COR-L47 (cell line): ENCODE data around the gene DBNL.
"Not testable (repeated sequence)": the region's sequence is repeated elsewhere in the genome, so short reads cannot be mapped to it uniquely, and the experiment has no call there.

Experiments
- DNase-seq: peaks from one replicate; lab custom pipeline; 2025; lab: John Stamatoyannopoulos, UW

The DBNL gene

GRCh38 chr7:44044315-44045225 lies at the start of gene DBNL:
Gene DBNL (plus strand): TSS chr7:44044702. CDS start chr7:44044738, 36 bp downstream.
- peak; percentile 88 for DNase-seq

GRCh38 chr7:43997532-43997931 lies 47.0 kb upstream of the DBNL start, which contains the start of gene SPDYE1:
Gene SPDYE1 (plus strand): TSS chr7:43997897. CDS start chr7:43999950, 2,053 bp downstream.
- not testable (repeated sequence) for DNase-seq

- DNase-seq = not testable (repeated sequence)
Measured at GRCh38 chr7:44012081-44012480, 32.4 kb upstream of the DBNL start.

GRCh38 chr7:44015090-44015489 lies 29.4 kb upstream of the DBNL start:
- DNase-seq = not testable (repeated sequence)

- DNase-seq = peak; percentile 96
Measured at GRCh38 chr7:44018857-44019807, 25.4 kb upstream of the DBNL start.

GRCh38 chr7:44019825-44020224 lies 24.7 kb upstream of the DBNL start:
- not testable (repeated sequence) for DNase-seq

GRCh38 chr7:44022069-44022468 lies 22.4 kb upstream of the DBNL start:
- DNase-seq = not testable (repeated sequence)

GRCh38 chr7:44022796-44023467 lies 21.6 kb upstream of the DBNL start:
- not testable (repeated sequence) for DNase-seq

- not testable (repeated sequence) for DNase-seq
Measured at GRCh38 chr7:44029433-44029832, 15.1 kb upstream of the DBNL start.

- not testable (repeated sequence) for DNase-seq
Measured at GRCh38 chr7:44030029-44030428, 14.5 kb upstream of the DBNL start.

- not testable (repeated sequence) for DNase-seq
Measured at GRCh38 chr7:44031319-44031718, 13.2 kb upstream of the DBNL start.

GRCh38 chr7:44032031-44032430 lies 12.5 kb upstream of the DBNL start:
- DNase-seq = not testable (repeated sequence)

- DNase-seq = not testable (repeated sequence)
Measured at GRCh38 chr7:44033971-44034844, 10.3 kb upstream of the DBNL start.

- not testable (repeated sequence) for DNase-seq
Measured at GRCh38 chr7:44036364-44036763, 8.1 kb upstream of the DBNL start.

- DNase-seq = not testable (repeated sequence)
Measured at GRCh38 chr7:44037951-44038350, 6.6 kb upstream of the DBNL start.

- not testable (repeated sequence) for DNase-seq
Measured at GRCh38 chr7:44038553-44038952, 5.9 kb upstream of the DBNL start.

GRCh38 chr7:44038961-44039558 lies 5.4 kb upstream of the DBNL start:
- DNase-seq = peak; percentile 90

- DNase-seq = not testable (repeated sequence)
Measured at GRCh38 chr7:44039800-44040492, 4.6 kb upstream of the DBNL start.

- peak; percentile 56 for DNase-seq
Measured at GRCh38 chr7:44040493-44040891, 4.0 kb upstream of the DBNL start.

- no peak for DNase-seq
Measured at GRCh38 chr7:44042221-44042620, 2.3 kb upstream of the DBNL start.
